Measurements from ENCODE around the gene FAM13A.
"Not testable (repeated sequence)": the region's sequence is repeated elsewhere in the genome, so short reads cannot be mapped to it uniquely, and the experiment has no call there.

FAM13A gene

DNA sequence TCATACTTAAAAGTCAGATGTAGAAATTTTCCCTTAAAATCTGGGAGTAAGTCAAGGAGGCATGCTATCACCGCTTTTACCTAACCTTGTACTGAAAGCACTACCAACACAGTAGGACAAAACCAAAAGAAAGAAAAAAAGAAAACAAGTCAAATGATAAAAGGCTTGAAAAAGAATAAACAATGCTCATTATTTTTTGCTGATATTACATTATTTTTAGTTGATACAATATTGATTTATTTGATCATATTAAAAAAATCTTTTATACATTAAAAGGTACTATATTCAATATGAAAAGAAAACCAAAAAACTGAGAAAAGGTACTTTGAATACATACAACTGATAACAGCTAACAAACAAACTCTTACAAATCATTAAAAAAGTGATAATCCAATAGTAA, 164.3 kb downstream of the FAM13A start:
- no peak for DNase-seq

- no peak for DNase-seq
These were observed 165.3 kb downstream of the FAM13A start for GRCh38 chr4:88891636-88892035.

DNA sequence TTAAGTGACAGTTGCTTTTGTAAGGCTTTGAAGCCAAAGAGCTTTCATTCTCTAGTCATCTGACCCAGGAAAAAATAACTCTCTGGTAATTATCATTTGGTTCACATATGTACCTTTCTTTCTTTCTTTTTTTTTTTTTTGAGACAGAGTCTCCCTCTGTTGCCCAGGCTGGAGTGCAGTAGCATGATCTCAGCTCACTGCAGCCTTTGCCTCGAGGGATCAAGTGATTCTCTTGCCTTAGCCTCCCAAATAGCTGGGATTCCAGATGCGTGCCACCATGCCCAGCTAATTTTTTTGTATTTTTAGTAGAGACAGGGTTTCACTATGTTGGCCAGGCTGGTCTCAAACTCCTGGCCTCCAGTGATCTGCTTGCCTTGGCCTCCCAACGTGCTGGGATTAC, 169.6 kb downstream of the FAM13A start:
- not testable (repeated sequence) for DNase-seq

DNA sequence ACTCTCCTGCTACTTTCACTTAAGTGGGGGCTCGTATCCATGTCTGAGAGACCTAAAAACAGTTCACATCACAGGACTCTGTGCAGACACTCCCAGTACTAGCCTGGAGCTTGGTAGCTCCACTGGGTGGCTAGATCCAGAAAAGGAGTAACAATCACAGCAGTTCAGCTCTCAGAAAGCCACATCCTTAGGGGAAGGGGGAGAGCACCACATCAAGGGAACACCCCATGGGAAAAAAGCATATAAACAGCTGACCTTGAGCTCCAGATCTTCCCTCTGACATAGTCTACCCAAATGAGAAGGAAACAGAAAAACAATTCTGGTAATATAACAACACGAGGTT, 175.8 kb downstream of the FAM13A start:
- DNase-seq = no peak

- no peak for DNase-seq
These were observed 176.3 kb downstream of the FAM13A start for GRCh38 chr4:88880501-88881226.

DNA sequence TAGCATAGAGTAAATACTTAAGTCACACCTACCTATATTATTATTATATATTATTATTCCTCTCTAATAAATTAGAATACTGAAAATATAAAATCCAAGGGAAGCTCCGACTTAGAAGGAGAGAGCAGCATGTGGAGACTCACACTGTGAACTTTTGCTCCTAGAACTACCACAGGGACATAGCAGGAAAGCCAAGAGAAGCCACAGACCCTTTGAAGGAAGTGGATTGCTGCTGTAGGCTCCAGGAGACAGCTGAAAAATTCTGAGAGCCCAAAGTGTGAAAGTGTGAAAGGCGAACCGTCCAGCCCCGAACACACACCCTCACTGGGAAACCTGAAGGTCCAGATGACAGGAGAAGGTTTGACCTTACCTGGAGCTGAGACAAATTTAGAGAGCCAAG, 177.0 kb downstream of the FAM13A start:
- no peak for DNase-seq

GRCh38 chr4:88878642-88879041, 178.3 kb downstream of the FAM13A start:
- DNase-seq = no peak

- DNase-seq = no peak
These were observed 186.6 kb downstream of the FAM13A start for GRCh38 chr4:88870428-88870827.

GRCh38 chr4:88868510-88868909, 188.5 kb downstream of the FAM13A start:
- no peak for DNase-seq

GRCh38 chr4:88866862-88867550, 190.0 kb downstream of the FAM13A start:
- DNase-seq = no peak

- DNase-seq = no peak
These were observed 191.5 kb downstream of the FAM13A start for GRCh38 chr4:88865466-88865865.

DNA sequence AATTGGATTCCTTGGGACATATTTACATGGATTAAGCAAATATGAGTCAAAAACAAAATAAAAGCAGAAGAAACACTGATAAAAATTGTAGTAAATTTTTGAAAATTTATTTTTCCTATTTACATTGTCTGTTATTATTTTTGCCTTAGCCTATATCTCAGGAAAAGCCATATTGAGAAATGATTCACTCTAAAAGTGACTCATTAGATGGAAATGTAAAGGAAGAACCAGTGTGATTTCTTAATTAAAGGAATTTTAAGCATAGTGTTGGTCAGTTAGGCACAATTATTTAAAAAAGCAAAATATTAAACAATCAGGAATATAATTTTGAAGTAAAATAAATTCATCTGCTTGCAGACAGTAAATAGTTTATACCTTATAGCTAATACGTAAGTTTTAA, 191.9 kb downstream of the FAM13A start:
- DNase-seq = peak; percentile 31

- no peak for DNase-seq
These were observed 196.4 kb downstream of the FAM13A start for GRCh38 chr4:88860586-88860985.

- no peak for DNase-seq
These were observed 197.7 kb downstream of the FAM13A start for GRCh38 chr4:88859191-88859812.

GRCh38 chr4:88858752-88859151, 198.2 kb downstream of the FAM13A start:
- DNase-seq = no peak

DNA sequence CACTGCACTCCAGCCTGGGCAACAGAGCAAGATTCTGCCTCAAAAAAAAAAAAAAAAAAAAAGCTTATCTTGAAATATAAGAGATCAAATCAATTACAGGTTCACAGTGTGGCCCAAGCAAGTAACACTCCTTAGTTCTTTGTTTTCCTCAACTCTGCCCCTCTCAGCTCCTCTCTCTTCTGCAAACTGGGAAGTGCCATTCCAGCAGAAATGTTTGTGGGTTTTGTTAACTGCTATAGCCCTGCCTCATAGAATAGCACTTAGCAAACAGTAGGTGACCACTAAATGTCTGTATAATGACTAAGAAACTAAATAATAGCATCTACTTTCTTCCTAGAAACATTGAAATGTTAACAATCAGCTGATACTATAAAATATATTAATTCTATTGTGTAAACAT, 199.4 kb downstream of the FAM13A start:
- DNase-seq = peak; percentile 18

GRCh38 chr4:88854481-88854880, 202.5 kb downstream of the FAM13A start:
- DNase-seq = no peak

- DNase-seq = not testable (repeated sequence)
These were observed 203.4 kb downstream of the FAM13A start for GRCh38 chr4:88853583-88853982.

DNA sequence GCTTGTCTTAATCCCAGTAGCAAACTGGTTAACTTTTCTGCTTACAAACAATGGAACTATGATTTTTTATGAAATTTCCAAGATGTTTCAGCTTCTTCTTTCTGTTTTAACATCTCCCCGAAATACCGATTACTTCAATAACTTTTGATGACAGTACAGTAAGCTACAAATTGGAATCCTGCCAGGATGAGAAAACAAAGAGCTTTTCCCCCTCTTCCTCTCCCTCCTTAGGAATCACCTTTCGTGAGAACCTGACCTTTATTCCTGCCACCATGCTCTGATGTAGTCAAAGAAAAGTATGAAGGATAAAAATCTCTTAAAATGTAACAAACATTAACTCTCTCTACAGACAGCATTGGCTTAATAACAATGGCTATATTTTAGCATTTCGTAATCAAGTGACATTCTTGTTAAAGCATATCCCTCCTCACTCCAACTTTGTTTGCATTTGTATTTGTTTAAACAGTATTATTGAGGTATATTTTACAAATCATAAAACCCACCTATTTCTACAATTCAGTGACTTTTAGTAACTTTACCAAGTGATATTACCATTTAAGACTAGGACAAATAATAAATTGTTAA, 210.7 kb downstream of the FAM13A start:
- no peak for DNase-seq

DNA sequence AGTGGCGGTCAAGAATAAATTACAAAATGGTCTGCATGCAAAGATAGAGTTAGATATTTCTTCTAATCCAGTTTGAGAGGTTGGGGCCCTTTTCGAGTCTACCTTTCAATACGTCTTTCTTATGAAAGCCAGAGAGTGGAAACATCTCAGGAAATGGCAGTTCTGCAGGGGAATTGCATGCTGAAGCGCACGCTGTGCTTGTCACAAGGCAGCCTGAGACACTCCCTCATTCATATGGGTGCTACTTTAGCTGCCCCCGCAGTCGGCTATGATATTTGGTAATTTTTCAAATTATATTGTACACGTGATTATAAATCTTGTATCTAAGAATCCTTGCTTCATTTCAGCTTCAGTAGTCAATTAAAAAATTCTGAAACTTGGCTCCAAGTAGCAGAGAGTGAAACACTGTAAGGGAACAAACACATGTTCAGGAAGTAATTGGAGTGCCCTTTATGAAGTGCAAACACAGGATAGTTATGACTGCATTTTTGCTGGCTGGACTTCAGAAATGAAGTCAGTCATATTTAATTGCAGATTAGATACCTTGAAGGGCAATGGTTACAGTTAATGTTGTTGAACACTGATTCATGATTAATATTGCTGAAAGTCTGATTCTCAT, 213.8 kb downstream of the FAM13A start:
- peak; percentile 18 for DNase-seq

GRCh38 chr4:88841635-88842034, 215.3 kb downstream of the FAM13A start:
- DNase-seq = peak; percentile 78

GRCh38 chr4:88836216-88836615, 220.8 kb downstream of the FAM13A start:
- peak; percentile 34 for DNase-seq

DNA sequence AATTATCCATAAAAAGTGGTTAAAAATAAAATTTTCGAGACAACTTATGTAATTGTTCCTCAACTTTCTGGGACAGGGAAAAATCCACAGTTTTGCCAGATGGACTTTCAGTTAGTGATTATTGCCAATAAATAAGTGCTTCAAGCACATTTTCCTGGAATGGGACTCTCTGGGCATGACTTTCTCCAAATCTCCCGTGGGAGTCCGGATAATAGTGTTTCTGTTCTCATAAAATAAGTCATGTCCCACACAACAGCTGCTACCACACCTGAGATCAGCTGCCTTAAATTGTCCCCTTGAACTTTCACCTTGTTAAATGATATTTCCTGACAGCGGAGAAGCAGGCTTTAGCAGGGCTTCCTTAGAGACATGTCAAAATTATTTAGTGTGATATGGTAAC, 226.0 kb downstream of the FAM13A start:
- DNase-seq = no peak
